SKM-1 (cell line): ENCODE measurements around the gene ECSIT.
"Not testable (repeated sequence)": the region's sequence is repeated elsewhere in the genome, so short reads cannot be mapped to it uniquely, and the experiment has no call there.

Source experiments
- DNase-seq: peaks from one replicate; lab custom pipeline; 2025; ENCODE audit not compliant: unreplicated experiment; lab: John Stamatoyannopoulos, UW

Gene ECSIT

GRCh38 chr19:11528551-11529341 lies at the start of gene ECSIT:
Gene ECSIT, minus strand, starts transcription at chr19:11529134. Its CDS starts 9,964 bp downstream, at chr19:11519170.
- peak; percentile 96 for DNase-seq

- no peak for DNase-seq
These were observed 48.7 kb upstream of the ECSIT start, which contains the start of gene ACP5 for GRCh38 chr19:11577451-11578257. Gene ACP5, minus strand, starts transcription at chr19:11577645. Its CDS starts 328 bp downstream, at chr19:11577317.

- no peak for DNase-seq
These were observed 47.3 kb upstream of the ECSIT start for GRCh38 chr19:11576227-11576626.

- no peak for DNase-seq
These were observed 45.8 kb upstream of the ECSIT start for GRCh38 chr19:11574689-11575088.

GRCh38 chr19:11573763-11574162 lies 44.8 kb upstream of the ECSIT start:
- not testable (repeated sequence) for DNase-seq

- DNase-seq: not testable (repeated sequence)
These were observed 44.4 kb upstream of the ECSIT start for GRCh38 chr19:11573354-11573753.

DNA sequence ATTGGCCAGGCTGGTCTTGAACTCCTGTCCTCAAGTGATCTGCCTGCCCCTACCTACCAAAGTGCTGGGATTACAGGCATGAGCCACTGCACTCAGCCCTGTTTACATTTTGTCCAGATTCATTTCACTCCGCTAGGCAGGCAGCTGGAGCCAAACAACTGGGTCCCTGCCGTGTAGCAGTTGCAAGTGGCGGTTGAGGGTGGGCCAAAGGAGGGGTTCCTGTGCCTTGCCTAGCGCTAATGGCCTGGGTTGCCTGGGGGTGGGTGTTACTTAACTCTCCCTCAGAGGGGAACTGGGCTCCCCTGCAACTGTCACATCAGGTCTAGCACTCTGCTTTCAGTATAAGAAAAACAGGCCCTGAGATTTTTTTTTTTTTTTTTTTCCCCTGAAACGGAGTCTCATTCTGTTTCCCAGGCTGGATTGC lies 41.1 kb upstream of the ECSIT start:
- DNase-seq: no peak

GRCh38 chr19:11566164-11566563 lies 37.2 kb upstream of the ECSIT start:
- DNase-seq: no peak

- DNase-seq: not testable (repeated sequence)
These were observed 36.7 kb upstream of the ECSIT start for GRCh38 chr19:11565649-11565980.

DNA sequence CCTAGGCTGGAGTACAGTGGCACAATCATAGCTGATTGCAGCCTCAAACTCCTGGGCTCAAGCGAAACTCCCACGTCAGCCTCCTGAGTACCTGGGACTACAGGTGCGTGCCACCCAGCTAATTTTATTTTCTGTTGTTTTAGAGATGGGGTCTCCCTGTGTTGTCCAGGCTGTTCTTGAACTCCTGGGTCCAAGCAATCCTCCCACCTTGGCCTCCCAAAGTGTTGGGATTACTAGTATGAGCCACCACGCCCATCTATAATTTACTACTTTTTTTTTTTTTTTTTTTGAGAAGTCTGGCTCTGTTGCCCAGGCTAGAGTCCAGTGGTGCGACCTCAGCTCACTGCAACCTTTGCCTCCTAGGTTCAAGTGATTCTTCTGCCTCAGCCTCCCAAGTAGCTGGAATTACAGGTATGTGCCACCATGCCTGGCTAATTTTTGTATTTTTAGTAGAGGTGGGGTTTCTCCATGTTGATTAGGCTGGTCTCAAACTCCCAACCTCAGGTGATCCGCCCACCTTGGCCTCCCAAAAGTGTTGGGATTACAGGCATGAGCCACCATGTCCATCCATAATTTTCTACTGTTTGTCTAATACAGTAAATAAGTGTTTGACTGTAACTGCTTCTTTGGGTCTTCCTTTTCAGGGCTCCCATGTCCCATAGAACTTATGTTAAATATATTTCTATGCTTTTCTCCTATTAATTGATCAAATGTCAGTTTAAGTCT lies 35.3 kb upstream of the ECSIT start:
- DNase-seq: not testable (repeated sequence)

GRCh38 chr19:11563532-11563931 lies 34.6 kb upstream of the ECSIT start:
- no peak for DNase-seq

GRCh38 chr19:11560404-11561051 lies 31.6 kb upstream of the ECSIT start:
- peak; percentile 54 for DNase-seq

GRCh38 chr19:11558881-11559828 lies 30.2 kb upstream of the ECSIT start, which contains the start of gene ELOF1:
Gene ELOF1, minus strand, starts transcription at chr19:11559230. Its CDS starts 4,883 bp downstream, at chr19:11554347.
- DNase-seq: peak; percentile 94

DNA sequence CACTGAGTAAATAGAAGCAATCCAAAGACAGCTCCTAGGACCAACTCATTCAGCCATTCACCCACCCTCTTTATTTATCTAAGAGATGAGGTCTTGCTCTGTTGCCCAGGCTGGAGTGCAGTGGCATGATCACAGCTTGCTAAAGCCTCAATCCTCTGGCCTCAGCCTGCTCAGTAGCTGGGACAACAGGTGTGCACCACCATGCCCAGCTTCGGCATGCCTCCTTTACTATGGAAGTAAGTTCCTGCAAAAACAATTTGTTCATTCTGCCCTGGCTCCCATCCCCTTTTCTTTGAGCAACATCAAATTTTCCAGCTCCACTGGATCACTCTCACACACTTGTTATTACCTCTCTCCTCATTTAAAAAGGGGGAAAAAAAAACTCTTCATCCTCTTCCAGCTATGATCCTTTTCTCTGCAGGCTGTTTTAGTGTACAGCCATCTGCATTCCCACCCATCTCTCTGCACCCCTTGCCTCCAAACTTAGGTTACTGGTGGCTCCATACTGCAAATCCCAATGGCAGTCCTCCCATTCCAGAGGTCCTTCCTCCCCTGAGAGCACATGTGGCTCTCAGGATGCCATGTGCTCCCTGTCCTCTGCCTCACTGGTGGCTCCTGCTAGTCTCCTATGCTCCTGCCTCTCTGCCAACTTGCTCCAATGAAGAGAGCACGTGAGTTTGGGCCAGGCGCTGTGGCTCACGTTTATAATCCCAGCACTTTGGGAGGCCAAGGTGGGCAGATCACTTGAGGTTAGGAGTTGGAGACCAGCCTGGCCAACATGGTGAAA lies 27.9 kb upstream of the ECSIT start:
- DNase-seq: no peak

GRCh38 chr19:11555246-11555645 lies 26.3 kb upstream of the ECSIT start:
- no peak for DNase-seq

DNA sequence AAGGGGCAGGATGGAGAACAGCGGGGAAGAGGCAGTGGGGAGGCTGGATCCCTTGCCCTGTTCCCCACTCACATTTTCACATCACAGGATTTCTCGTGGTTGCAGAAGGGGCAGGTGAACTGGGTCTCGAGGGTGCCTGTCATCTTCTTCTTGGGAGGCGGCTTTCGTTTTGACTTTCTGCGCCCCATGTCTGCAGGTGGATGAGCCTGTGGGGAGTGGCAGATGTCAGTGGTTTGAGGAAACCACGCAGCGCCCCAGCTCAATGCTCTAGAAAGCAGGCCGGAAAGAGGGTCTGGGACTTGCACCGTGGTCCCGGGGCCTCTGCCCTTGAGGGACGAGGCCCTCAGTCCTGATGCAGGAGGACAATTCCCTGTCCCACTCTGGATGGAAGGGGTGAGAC lies 25.2 kb upstream of the ECSIT start:
- no peak for DNase-seq

DNA sequence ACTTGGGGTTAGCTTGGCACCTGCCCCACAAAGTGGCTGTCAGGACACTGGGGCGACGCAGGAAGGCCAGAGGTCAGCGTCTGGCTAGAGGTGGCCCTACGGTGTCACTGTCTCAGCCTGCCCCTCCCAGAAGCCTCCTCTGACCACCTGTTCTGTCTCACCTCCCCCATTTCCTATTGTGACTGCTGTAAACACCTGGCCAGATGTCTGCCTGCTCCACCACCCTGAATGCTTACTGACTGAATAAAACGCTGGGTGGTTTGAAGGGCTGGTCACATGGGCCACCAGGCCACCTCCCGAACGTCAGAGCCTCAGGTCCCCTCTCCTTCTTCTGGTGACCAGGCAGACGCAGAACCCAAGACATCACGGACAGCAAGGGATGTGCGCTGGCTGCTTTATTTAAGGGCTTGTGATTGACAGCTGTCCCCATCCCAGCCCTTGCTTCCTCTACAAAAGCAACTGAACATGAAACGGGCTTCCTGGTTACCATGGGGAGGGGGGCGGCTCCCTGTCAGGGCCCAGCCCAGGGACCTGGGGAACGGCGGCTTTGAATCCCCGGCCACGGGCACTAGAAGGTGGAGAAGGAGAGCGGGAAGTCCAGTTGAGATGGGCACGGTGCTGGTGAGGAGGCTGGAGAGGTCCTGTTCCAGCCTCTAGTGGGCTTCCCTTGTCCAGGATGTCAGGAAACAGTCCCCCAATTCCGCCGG lies 23.9 kb upstream of the ECSIT start:
- no peak for DNase-seq

- no peak for DNase-seq
These were observed 22.8 kb upstream of the ECSIT start for GRCh38 chr19:11551603-11552235.
